SU-DHL-6 (cell line): ENCODE data around the gene EPSTI1.

Experiments used
- EZH2phosphoT487 ChIP-seq: fragments of 200-600 bp; sonication (generic), shearing (Covaris generic); conservative IDR thresholded peaks from 2 replicates; pipeline ENCODE4 v1.6.1; 2018; ENCODE audit warnings: mild to moderate bottlenecking, antibody characterized with exemption, low read length, moderate library complexity, mixed read lengths
- TF ChIP-seq, protein P1 (sequence below): fragments of 200-600 bp; sonication (generic); IDR thresholded peaks from one replicate; pipeline ENCODE4 v1.5.1; 2017; ENCODE audit warnings: antibody characterized with exemption, mild to moderate bottlenecking, low read length, moderate library complexity; ENCODE audit not compliant: insufficient read depth, poor library complexity, severe bottlenecking

- TF ChIP-seq EZH2phosphoT487: no peak
- TF ChIP-seq, protein P1, sequence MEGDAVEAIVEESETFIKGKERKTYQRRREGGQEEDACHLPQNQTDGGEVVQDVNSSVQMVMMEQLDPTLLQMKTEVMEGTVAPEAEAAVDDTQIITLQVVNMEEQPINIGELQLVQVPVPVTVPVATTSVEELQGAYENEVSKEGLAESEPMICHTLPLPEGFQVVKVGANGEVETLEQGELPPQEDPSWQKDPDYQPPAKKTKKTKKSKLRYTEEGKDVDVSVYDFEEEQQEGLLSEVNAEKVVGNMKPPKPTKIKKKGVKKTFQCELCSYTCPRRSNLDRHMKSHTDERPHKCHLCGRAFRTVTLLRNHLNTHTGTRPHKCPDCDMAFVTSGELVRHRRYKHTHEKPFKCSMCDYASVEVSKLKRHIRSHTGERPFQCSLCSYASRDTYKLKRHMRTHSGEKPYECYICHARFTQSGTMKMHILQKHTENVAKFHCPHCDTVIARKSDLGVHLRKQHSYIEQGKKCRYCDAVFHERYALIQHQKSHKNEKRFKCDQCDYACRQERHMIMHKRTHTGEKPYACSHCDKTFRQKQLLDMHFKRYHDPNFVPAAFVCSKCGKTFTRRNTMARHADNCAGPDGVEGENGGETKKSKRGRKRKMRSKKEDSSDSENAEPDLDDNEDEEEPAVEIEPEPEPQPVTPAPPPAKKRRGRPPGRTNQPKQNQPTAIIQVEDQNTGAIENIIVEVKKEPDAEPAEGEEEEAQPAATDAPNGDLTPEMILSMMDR: no peak
These were observed 22.1 kb upstream of the EPSTI1 start for GRCh38 chr13:43014162-43014561.
